HEK293 (cell line): Measurements from ENCODE around the gene ELOVL7.

ENCODE experiments used
- CTCF ChIP-seq: fragments of 450-650 bp; formaldehyde crosslinking; IDR thresholded peaks from 2 replicates; pipeline ENCODE4 v1.5.1; 2016; ENCODE audit warnings: missing biosample characterization, missing genetic modification characterization
- GLI2 ChIP-seq: fragments of 450-650 bp; formaldehyde crosslinking; IDR thresholded peaks from 2 replicates; pipeline ENCODE4; 2017; ENCODE audit warnings: missing biosample characterization, missing genetic modification characterization, low read depth, borderline replicate concordance
- KLF16 ChIP-seq: fragments of 450-650 bp; formaldehyde crosslinking; IDR thresholded peaks from 2 replicates; pipeline ENCODE4 v1.5.1; 2017; ENCODE audit warnings: missing biosample characterization, missing genetic modification characterization
- KLF7 ChIP-seq: fragments of 450-650 bp; formaldehyde crosslinking; IDR thresholded peaks from 2 replicates; pipeline ENCODE4 v1.5.1; 2016; ENCODE audit warnings: missing biosample characterization, missing genetic modification characterization, borderline replicate concordance
- PRDM2 ChIP-seq: fragments of 450-650 bp; formaldehyde crosslinking; IDR thresholded peaks from 2 replicates; pipeline ENCODE4 v1.5.1; 2016; ENCODE audit warnings: missing biosample characterization, missing genetic modification characterization, borderline replicate concordance
- TCF7L2 ChIP-seq: IDR thresholded peaks from 2 replicates; pipeline ENCODE4 v1.6.1; 2011; ENCODE audit warnings: low read depth, mild to moderate bottlenecking, inconsistent platforms, low read length, moderate library complexity, borderline replicate concordance
- ZNF140 ChIP-seq: fragments of 450-650 bp; formaldehyde crosslinking; IDR thresholded peaks from 2 replicates; pipeline ENCODE4 v1.5.1; 2016; ENCODE audit warnings: missing biosample characterization, missing genetic modification characterization
- ZNF239 ChIP-seq: fragments of 450-650 bp; formaldehyde crosslinking; IDR thresholded peaks from 2 replicates; pipeline ENCODE4 v1.5.1; 2016; ENCODE audit warnings: missing biosample characterization, missing genetic modification characterization
- ZNF24 ChIP-seq: fragments of 450-650 bp; formaldehyde crosslinking; IDR thresholded peaks from 2 replicates; pipeline ENCODE4 v1.5.1; 2016; ENCODE audit warnings: missing biosample characterization, missing genetic modification characterization
- ZNF274 ChIP-seq, 2 experiments: fragments of 200-500 bp in 1 of 2; fragments of 450-650 bp in 1 of 2; sonication (Bioruptor generic) in 1 of 2; formaldehyde crosslinking in 1 of 2; IDR thresholded peaks; 2 replicates each; pipeline versions ENCODE4 v1.5.1 to v1.6.1; 2014 to 2016; ENCODE audit warnings: borderline replicate concordance in 1 of 2, inconsistent platforms in 1 of 2, low read length in 1 of 2, missing biosample characterization in 1 of 2, missing genetic modification characterization in 1 of 2
- ZNF501 ChIP-seq: fragments of 450-650 bp; formaldehyde crosslinking; IDR thresholded peaks from 2 replicates; pipeline ENCODE4 v1.5.1; 2016; ENCODE audit warnings: missing biosample characterization, missing genetic modification characterization
- ZNF626 ChIP-seq: fragments of 450-650 bp; sonication (Bioruptor Pico); formaldehyde crosslinking; IDR thresholded peaks from 2 replicates; pipeline ENCODE4 v1.5.1; 2018; ENCODE audit warnings: missing biosample characterization, missing genetic modification characterization, inconsistent platforms
- ZSCAN18 ChIP-seq: fragments of 450-650 bp; formaldehyde crosslinking; IDR thresholded peaks from 2 replicates; pipeline ENCODE4 v1.5.1; 2016; ENCODE audit warnings: missing biosample characterization, missing genetic modification characterization

- TF ChIP-seq CTCF (tag by site-specific recombination): no peak
- no peak for TF ChIP-seq KLF16 (tag by site-specific recombination)
- TF ChIP-seq ZNF626 (tag by site-specific recombination): no peak
- TF ChIP-seq PRDM2 (tag by site-specific recombination): no peak
- no peak for TF ChIP-seq KLF7 (tag by site-specific recombination)
- no peak for TF ChIP-seq GLI2
- no peak for TF ChIP-seq TCF7L2
- TF ChIP-seq ZNF24 (tag by site-specific recombination): no peak
- TF ChIP-seq ZNF140 (tag by site-specific recombination): no peak
- TF ChIP-seq ZSCAN18 (tag by site-specific recombination): no peak
- TF ChIP-seq ZNF274 (IDR thresholded peaks at IDR 0.05; ENCODE audit: low read length): no peak
- TF ChIP-seq ZNF274 (tag by site-specific recombination; IDR thresholded peaks at IDR 0.05; ENCODE audit: borderline replicate concordance): no peak
- no peak for TF ChIP-seq ZNF239 (tag by site-specific recombination)
- no peak for TF ChIP-seq ZNF501
Measured at GRCh38 chr5:60788863-60789513, 55.1 kb downstream of the ELOVL7 start.
